Activated T-helper 2 cell treated with anti-CD3 and anti-CD28 coated beads, Interferon-gamma antibody, Interleukin-2, Interleukin-4, amounts not matched to agents 10 μg/mL and 5 μg/mL and 100 μg/mL, durations not matched to agents 14 hours and 24 hours and 36 hours (primary cell): ENCODE measurements around the gene MNAT1. TPM values are rescaled to one million over a fixed set of nuclear protein-coding genes. Genes with fewer than 3 reads are reported as not detected.

Experiments used
- DNase-seq: peaks from one replicate; pipeline ENCODE4 v3.0.0; 2021; ENCODE audit warnings: low spot score
- H3K27ac Mint-ChIP-seq: one replicate; pipeline ENCODE4 v1.8.0; 2021; ENCODE audit warnings: mixed read lengths
- H3K27me3 Mint-ChIP-seq: one replicate; pipeline ENCODE4 v1.8.0; 2021; ENCODE audit warnings: low read depth, mixed read lengths
- H3K36me3 Mint-ChIP-seq: one replicate; pipeline ENCODE4 v1.8.0; 2021; ENCODE audit warnings: low read depth, mixed read lengths
- H3K4me1 Mint-ChIP-seq: one replicate; pipeline ENCODE4 v1.8.0; 2021; ENCODE audit warnings: low read depth, mixed read lengths
- H3K4me3 Mint-ChIP-seq: one replicate; pipeline ENCODE4 v1.8.0; 2021; ENCODE audit warnings: low read depth, mild to moderate bottlenecking, moderate library complexity, mixed read lengths
- H3K9me3 Mint-ChIP-seq: one replicate; pipeline ENCODE4 v1.8.0; 2021; ENCODE audit warnings: mixed read lengths
- intact Hi-C: fragments of 100-400 bp; cut with micrococcal nuclease; formaldehyde crosslinking; loops from one replicate; pipeline ENCODE4 v1.15.1; 2023
- total RNA-seq: library from RNA; stranded (reverse); gene quantifications from 2 replicates; pipeline ENCODE4 v1.2.3, GENCODE V29; 2022

MNAT1 gene
- total RNA-seq, 1 donor from 2014 or later, result 57.5 TPM

DNA sequence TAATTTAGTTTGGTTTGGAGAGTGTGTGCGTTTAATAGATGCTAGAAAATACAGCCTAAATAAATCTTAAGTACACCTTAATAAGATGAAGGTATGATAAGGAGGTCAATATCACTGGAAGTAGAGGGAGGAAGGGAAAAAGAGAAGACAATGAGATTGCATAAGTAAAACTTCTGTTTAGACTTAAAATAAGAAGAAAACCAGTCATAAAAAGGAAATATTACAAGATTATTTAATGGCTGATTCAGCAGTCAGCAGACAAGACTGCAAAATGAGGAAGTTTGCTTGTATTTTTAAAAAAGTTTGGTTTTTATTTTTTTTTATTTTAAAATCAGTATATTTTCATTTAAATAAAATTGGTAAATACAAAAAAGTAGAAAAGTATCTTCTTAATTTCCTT, 249.6 kb downstream of the MNAT1 start:
- intact Hi-C loops, result loop anchor here (5.0 kb wide), 1 partner anchor 193 kb away; no protein-coding TSS in a partner anchor
- Mint-ChIP-seq H3K36me3 (peaks cover 10% of the 10 kb centered on the region), H3K27me3 (no peaks in the 10 kb centered on the region)

DNA sequence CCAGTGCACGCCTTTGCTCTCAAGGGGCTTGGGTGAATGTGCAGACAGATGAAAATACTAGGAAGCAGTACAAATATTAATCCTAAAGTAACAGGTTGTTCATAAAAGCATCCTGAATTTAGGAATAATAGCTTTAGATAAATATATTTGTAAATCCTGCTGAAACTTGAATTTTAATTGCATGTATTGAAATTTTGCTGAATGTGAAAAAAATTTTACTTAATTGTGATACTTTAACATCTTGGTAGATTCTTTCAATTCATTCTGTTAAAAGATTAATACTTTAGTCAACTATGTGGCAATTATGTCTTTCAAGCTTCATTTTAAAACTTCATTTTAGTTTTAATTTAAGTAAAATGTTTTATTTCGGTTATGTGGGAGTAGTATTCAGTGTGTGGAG, 251.9 kb downstream of the MNAT1 start:
- Mint-ChIP-seq H3K27ac (no peak overlapping the region), H3K4me3 (no peak overlapping the region), H3K4me1 (peaks cover 3% of the 10 kb centered on the region), H3K36me3 (peaks cover 6% of the 10 kb centered on the region), H3K27me3 (no peaks in the 10 kb centered on the region), H3K9me3 (no peaks in the 10 kb centered on the region)
- intact Hi-C loops, result no loop called here
- DNase-seq, result no peak

More for the DNA sequence above, 249.6 kb downstream of the MNAT1 start:
- Mint-ChIP-seq H3K4me3 (no peak overlapping the region), H3K27ac (no peak overlapping the region), H3K4me1 (peaks cover 14% of the 10 kb centered on the region), H3K9me3 (no peaks in the 10 kb centered on the region)
- DNase-seq, result no peak

DNA sequence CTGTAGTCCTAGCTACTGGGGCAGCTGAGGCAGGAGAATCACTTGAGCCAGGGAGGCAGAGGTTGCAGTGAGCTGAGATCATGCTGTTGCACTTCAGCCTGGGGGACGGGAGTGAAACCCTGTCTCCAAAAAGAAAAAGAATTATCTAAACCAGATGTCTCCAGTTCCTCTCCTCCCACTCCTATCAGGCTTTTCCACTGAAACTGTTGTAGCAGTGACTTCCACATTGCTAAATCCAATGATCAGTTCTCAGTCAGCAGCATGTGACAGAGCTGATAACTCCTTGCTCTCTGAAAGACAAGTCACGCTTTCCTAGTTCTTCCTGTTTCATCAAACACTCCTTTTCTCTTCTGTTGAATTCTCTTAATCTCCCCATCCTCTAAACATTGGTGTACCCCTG, 255.0 kb downstream of the MNAT1 start:
- H3K36me3 Mint-ChIP-seq, result peaks cover 5% of the 10 kb centered on the region
- DNase-seq, result no peak
- no peaks in the 10 kb centered on the region for H3K9me3 Mint-ChIP-seq
- intact Hi-C loops, result no loop called here
- no peaks in the 10 kb centered on the region for H3K4me1 Mint-ChIP-seq
- no peak overlapping the region for H3K4me3 Mint-ChIP-seq
- H3K27me3 Mint-ChIP-seq, result no peaks in the 10 kb centered on the region
- H3K27ac Mint-ChIP-seq, result no peak overlapping the region

DNA sequence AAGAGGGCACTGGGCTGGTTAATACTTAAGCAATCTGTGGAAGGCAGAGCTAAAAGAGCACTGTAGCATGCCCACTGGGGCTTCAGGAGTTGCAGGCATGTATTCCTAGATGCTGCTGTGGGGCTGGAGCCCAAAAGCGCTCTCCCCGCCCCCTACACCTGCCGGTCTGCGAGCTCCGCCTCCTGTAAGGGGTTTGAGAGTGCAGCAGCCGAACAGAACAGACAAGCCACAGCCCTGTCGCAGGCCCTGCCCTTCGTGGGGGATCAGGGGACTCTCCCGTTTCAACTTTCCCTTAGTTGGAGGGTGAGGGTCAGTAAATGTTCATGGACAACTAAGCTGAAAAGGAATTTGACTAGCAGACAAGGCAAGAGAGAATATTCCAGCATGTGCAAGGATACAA, 264.1 kb downstream of the MNAT1 start:
- Mint-ChIP-seq H3K4me3 (no peak overlapping the region), H3K4me1 (no peaks in the 10 kb centered on the region), H3K27me3 (no peaks in the 10 kb centered on the region), H3K9me3 (no peaks in the 10 kb centered on the region), H3K27ac (no peak overlapping the region), H3K36me3 (no peaks in the 10 kb centered on the region)
- no peak for DNase-seq
- intact Hi-C loops, result no loop called here

DNA sequence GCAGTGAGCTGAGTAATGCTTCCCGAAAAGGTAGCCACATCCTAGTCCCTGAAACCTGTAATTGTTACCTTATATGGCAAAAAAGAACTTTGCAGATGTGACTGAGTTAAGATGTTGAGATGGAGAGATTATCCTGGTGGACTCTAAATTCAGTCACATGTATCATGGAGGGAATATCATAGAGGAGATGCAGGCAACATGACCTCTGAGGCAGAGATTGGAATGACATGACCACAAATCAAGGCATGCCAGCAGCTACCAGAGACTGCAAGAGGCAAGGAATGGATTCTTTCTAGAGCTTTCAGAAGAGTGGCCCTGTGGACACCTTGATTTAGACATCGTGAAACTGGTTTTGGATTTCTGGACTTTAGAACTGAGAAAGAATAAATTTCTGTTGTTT, 265.0 kb downstream of the MNAT1 start:
- Mint-ChIP-seq H3K36me3 (no peaks in the 10 kb centered on the region), H3K4me3 (no peak overlapping the region), H3K27me3 (no peaks in the 10 kb centered on the region), H3K4me1 (no peaks in the 10 kb centered on the region), H3K27ac (no peak overlapping the region), H3K9me3 (no peaks in the 10 kb centered on the region)
- no peak for DNase-seq
- intact Hi-C loops, result no loop called here

DNA sequence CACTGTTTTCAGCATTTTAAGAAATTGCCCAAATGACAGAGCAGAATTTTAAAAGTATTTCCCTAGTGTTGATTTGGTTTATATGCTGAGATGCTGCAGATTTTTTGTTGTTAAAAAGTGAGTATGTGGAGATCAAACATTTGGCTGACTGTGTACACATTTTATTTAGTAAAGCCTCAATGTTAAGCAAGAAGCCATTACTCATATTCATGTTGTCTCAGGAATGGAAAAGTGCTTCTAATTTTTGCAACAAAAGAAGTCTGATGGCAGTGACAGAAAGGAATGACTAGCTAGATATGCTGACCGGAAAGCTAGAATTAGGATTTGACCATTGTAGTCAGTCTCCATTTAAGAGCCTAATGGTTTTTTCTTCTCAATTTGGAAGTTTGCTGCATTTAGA, 269.0 kb downstream of the MNAT1 start:
- no peaks in the 10 kb centered on the region for H3K36me3 Mint-ChIP-seq
- no peak for DNase-seq
- no peaks in the 10 kb centered on the region for H3K9me3 Mint-ChIP-seq
- H3K4me3 Mint-ChIP-seq, result no peak overlapping the region
- intact Hi-C loops, result no loop called here
- H3K4me1 Mint-ChIP-seq, result no peaks in the 10 kb centered on the region
- no peaks in the 10 kb centered on the region for H3K27me3 Mint-ChIP-seq
- no peak overlapping the region for H3K27ac Mint-ChIP-seq

DNA sequence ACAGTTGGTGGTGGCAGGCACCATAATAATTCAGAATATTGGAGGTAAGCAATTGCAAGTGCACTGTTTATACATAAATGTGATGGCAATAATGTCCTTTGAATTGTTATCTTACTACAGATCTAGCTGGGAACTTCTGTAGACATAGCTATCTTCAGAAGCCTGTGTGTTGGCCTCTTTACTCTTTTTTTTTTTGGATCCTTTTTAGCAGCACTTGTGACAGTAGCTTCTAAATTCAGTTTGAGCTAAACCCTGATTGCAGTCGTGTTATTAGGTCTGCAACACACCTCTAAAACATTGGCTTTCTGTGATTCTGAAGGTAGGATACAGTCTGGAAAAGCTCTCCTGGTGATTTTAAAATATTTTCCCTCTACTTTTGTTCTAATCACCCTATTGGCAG, 285.0 kb downstream of the MNAT1 start:
- H3K9me3 Mint-ChIP-seq, result no peaks in the 10 kb centered on the region
- no peaks in the 10 kb centered on the region for H3K4me1 Mint-ChIP-seq
- H3K27ac Mint-ChIP-seq, result no peak overlapping the region
- H3K27me3 Mint-ChIP-seq, result no peaks in the 10 kb centered on the region
- DNase-seq, result no peak
- intact Hi-C loops, result no loop called here
- no peaks in the 10 kb centered on the region for H3K36me3 Mint-ChIP-seq
- no peak overlapping the region for H3K4me3 Mint-ChIP-seq

Other genes starting within 250 kb of the MNAT1 start
- gene C14orf39, start 248.7 kb upstream of the MNAT1 start, total RNA-seq, result not detected in 2 replicates
- not detected in 2 replicates for gene SIX6, start 225.6 kb upstream of the MNAT1 start, total RNA-seq
- gene SIX1, start 85.3 kb upstream of the MNAT1 start, total RNA-seq, result 0.30 and 0.48 TPM in 2 replicates
- 1.1 and 1.3 TPM in 2 replicates for gene SIX4, start 10.4 kb upstream of the MNAT1 start, total RNA-seq
- gene TRMT5, start 246.3 kb downstream of the MNAT1 start, total RNA-seq, result 14.1 and 15.5 TPM in 2 replicates
- gene SLC38A6, start 246.5 kb downstream of the MNAT1 start, total RNA-seq, result 4.6 and 5.2 TPM in 2 replicates